GM21737 (cell line): ENCODE data around the gene SHISAL1.

Experiments
- ATAC-seq: cut with Tn5 transposase; IDR thresholded peaks from one replicate; pipeline ENCODE4 v1.9.1; 2021; ENCODE audit warnings: mild to moderate bottlenecking, moderate library complexity; ENCODE audit not compliant: unreplicated experiment

The SHISAL1 gene

DNA sequence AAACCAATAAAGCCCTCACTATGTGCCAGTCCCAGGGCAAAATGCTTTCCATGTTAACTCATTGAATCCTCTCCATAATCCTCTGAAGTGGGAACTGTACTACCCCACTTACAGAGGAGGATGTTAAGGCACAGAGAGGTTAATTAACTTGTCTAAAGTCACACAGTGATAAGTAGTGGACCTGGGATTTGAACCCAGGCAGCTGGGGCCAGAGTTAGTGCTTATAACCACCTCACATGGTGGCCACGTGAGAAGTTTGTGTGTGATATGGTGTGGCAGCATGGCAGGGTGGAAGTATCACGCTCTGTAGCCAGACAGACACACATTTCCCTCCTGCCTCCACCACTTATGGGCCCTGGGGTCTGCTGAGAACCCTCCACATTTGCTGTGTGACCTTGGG lies 115.5 kb downstream of the SHISAL1 start:
- no peak for ATAC-seq

DNA sequence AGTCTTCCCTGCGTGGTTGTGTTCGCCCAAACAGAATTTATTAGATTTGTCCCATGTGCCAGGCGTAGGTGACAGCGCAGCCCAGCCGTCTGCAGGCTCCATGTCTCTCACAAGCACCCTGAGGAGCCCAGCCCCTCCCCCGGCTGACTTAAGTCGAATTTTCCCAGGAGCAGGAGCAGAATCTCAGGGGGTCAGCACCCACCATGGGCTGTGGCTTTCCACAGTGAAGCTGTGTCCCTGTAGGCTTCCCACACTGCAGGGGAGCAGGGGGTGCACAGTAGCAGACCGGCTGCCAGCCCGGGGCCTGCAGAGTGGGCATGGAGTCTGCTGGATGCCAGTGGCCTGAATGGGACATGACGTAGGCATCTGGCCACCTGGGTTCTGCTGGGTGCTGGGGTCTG lies 116.0 kb downstream of the SHISAL1 start:
- ATAC-seq = no peak

DNA sequence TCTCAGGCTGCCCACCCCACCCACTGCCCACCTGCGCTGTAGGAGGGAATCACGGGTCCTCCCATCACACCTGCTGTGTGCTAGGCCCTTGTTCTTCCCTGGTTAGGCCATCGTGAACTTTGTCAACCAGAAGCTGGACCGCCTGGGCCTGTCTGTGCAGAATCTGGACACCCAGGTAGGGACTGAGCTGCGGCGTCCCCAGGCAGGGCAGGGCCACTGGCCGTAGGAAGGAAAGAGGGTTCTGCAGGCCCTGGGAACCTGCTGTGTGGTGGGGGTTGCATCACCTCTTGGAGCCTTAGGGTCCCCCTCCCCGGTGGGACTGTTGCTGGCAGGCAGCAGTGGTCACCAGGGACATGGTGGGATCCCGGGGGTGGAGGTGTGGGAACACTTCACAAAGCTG lies 116.5 kb downstream of the SHISAL1 start:
- no peak for ATAC-seq

DNA sequence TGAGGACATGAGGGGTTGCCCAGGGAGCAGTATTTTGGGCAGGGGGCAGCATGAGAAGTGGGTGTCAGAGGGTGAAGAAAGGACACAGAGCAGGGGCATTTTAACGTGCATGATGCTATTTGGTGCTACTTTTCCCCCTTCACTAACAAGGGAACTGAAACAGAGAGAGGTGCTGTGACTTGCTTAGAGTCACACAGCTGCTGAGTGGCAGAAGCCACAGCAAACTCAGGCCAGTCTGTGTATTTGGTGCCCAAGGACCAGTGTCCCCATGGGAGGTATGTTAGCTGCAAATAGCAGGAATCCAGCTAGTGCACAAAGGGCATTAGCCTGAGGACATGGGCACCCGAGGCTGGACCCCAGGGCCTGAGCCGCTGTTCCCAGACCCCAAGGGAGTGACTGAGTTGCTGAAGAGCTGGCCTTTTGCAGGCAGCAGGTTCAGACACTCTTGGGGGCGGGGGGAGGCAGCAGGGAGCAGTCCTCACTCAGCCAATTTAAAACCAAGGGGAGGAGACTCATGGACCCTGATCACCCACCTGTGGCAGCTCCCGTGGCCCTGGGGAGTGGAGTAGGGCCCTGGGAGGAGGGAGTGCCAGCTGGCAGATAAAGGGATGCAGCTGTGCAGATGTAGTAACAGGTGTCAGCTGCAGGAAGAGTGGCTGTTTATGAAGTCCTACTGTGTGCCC lies 117.4 kb downstream of the SHISAL1 start:
- ATAC-seq = no peak

DNA sequence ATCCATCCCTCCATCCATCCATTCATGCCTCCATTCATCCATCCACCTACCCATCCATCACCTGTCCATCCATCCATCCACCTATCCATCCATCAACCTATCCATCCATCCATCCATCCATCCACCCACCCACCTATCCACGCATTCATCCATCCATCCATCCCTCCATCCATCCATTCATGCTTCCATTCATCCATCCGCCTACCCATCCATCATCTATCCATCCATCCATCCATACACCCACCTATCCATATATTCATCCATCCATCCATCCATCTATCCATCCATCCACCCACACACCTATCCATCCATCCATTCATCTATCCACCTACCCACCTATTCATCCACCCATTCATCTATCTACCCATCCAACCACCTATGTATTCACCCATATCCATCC lies 118.2 kb downstream of the SHISAL1 start:
- no peak for ATAC-seq
